ENCODE data around the gene DLG2. TPM values are rescaled to one million over a fixed set of nuclear protein-coding genes. Genes with fewer than 3 reads are reported as not detected.

The DLG2 gene
- polyA plus RNA-seq, 3 donors = 9.9 to 11.8 (median 10.1) TPM

GRCh38 chr11:83680321-83680720 lies 1946.8 kb downstream of the DLG2 start:
- DNase-seq (ENCODE audit: extremely low read depth in 1 of 11, low read depth in 9 of 11, low spot score in 4 of 11) = no peak

- no peak for DNase-seq (ENCODE audit: extremely low read depth in 1 of 11, low read depth in 9 of 11, low spot score in 4 of 11)
Measured at GRCh38 chr11:83678831-83679584, 1948.1 kb downstream of the DLG2 start.

GRCh38 chr11:83677730-83678129 lies 1949.4 kb downstream of the DLG2 start:
- no peak for DNase-seq (ENCODE audit: extremely low read depth in 1 of 11, low read depth in 9 of 11, low spot score in 4 of 11)

GRCh38 chr11:83676056-83676601 lies 1951.0 kb downstream of the DLG2 start:
- no peak for DNase-seq (ENCODE audit: extremely low read depth in 1 of 11, low read depth in 9 of 11, low spot score in 4 of 11)

GRCh38 chr11:83674102-83674896 lies 1952.8 kb downstream of the DLG2 start:
- DNase-seq (ENCODE audit: extremely low read depth in 1 of 11, low read depth in 9 of 11, low spot score in 4 of 11) = no peak

- no peak for DNase-seq (ENCODE audit: extremely low read depth in 1 of 11, low read depth in 9 of 11, low spot score in 4 of 11)
Measured at GRCh38 chr11:83671289-83671688, 1955.9 kb downstream of the DLG2 start.

DNA sequence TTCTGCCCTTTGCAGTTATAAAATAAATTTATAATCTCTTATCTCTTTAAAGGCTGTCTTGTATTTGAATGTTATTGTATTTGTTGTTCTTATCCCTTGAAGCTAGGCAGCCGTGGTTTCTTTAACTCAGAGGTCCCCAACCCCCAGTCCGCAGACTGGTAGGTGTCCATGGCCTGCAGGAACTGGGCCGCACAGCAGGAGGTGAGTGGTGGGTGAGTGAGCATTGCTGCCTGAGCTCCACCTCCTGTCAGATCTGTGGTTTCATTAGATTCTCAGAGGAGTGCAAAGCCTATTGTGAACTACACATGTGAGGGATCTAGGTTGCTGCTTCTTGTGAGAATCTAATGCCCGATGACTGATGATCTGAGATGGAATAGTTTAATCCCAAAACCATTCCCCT lies 1961.0 kb downstream of the DLG2 start:
- no peak for DNase-seq (ENCODE audit: extremely low read depth in 1 of 11, low read depth in 9 of 11, low spot score in 4 of 11)

GRCh38 chr11:83663988-83664387 lies 1963.2 kb downstream of the DLG2 start:
- DNase-seq (ENCODE audit: extremely low read depth in 1 of 11, low read depth in 9 of 11, low spot score in 4 of 11) = no peak

- no peak for DNase-seq (ENCODE audit: extremely low read depth in 1 of 11, low read depth in 9 of 11, low spot score in 4 of 11)
Measured at GRCh38 chr11:83663446-83663845, 1963.7 kb downstream of the DLG2 start.

- no peak for DNase-seq (ENCODE audit: extremely low read depth in 1 of 11, low read depth in 9 of 11, low spot score in 4 of 11)
Measured at GRCh38 chr11:83662494-83662893, 1964.7 kb downstream of the DLG2 start.

GRCh38 chr11:83661491-83662350 lies 1965.4 kb downstream of the DLG2 start:
- no peak for DNase-seq (ENCODE audit: extremely low read depth in 1 of 11, low read depth in 9 of 11, low spot score in 4 of 11)

DNA sequence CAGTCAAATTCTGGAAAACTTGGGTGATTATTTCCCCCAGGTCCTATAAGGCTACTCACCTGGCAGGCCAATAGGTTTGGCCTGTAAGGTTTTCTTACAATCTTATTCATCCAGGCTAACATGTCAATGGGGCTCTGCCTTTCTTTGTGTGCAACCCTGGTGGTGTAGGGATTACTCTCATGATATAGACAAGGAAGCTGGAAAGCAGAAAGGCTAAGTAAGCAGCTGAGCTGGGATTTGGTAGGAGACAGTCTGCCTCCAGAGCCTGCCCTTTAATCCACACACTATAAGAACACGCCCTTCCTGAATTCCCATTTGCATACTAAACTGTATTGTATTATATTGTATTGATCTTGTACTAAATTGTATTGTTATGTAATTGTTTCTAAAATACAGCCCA lies 1967.7 kb downstream of the DLG2 start:
- DNase-seq (ENCODE audit: extremely low read depth in 1 of 11, low read depth in 9 of 11, low spot score in 4 of 11) = no peak

GRCh38 chr11:83656796-83657330 lies 1970.3 kb downstream of the DLG2 start:
- DNase-seq (ENCODE audit: extremely low read depth in 1 of 11, low read depth in 9 of 11, low spot score in 4 of 11) = no peak

- no peak for DNase-seq (ENCODE audit: extremely low read depth in 1 of 11, low read depth in 9 of 11, low spot score in 4 of 11)
Measured at GRCh38 chr11:83655976-83656375, 1971.2 kb downstream of the DLG2 start.

GRCh38 chr11:83649528-83649855 lies 1977.7 kb downstream of the DLG2 start:
- no peak for DNase-seq (ENCODE audit: extremely low read depth in 1 of 11, low read depth in 9 of 11, low spot score in 4 of 11)

DNA sequence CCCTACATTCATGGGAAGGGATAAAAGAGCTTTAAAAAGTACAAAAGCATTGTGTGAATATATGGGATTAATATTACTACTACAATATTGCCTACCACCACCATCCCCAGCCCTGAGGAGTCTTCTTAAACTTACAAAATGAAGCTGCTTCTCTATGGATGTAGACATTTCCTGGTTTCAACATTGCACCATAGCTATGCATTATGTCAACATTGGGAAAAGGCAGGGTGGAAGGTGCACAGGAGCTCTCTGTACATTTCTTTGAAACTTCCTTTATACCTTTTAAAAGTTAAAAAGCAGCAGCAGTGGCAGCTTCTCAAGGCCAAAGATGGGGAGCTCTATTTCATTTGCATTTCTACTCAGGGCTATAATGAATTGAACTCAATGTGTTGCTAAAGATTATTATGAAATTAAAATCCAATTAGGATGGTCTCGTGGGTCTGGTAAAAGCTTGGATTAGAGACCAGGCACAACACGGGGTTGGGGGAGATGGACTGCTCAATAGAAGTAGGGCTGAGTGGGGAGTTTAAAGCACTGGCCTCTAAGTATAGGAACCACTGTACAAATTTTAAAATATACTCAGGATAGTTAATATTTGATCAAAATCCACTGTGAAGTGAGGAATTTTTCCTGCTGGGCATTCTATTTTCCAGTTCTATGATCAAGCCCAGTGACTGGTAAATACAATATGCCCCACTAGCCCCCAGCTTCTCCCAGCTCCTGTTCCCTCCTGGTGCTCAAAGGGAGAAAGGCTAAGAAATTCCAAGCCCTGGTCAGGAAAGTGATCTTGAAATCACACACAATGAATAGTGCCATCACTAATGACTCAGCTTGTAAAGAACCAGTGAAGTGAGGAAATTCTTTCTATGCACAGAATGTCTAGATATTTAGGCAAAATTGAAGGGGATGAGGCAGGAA lies 1978.3 kb downstream of the DLG2 start:
- no peak for DNase-seq (ENCODE audit: extremely low read depth in 1 of 11, low read depth in 9 of 11, low spot score in 4 of 11)

DNA sequence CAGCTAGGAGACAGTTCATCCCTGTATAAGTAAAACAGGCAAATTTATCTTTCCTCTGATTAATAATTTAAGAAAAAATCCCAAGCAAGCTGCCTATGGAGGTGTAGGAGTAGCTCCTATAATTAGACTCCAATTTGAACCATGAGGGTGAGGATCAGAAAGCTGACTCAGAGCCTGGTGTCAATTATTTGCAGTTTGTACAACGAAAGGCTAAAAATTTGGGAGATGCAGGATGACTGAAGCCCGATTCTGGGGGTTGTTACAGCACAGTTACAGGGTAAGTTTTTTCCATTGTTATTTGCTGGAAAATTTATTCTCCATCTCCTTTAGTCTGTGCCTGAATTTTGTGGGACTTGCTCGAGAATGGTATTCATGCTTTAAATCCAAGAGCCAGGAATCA lies 1981.6 kb downstream of the DLG2 start:
- DNase-seq (ENCODE audit: extremely low read depth in 1 of 11, low read depth in 9 of 11, low spot score in 4 of 11) = no peak

- DNase-seq (ENCODE audit: extremely low read depth in 1 of 11, low read depth in 9 of 11, low spot score in 4 of 11) = no peak
Measured at GRCh38 chr11:83643115-83643514, 1984.0 kb downstream of the DLG2 start.
